Right cardiac atrium (tissue), 5 donors: ENCODE results near the gene GPC4. TPM values are rescaled to one million over a fixed set of nuclear protein-coding genes. Genes with fewer than 3 reads are reported as not detected.
A peak's percentile ranks its signal among the peaks of the same experiment; 100 is the strongest.

Source experiments
- ATAC-seq, 2 donors: fragments of 200-7000 bp; cut with Tn5 transposase; one replicate each; pipeline versions ENCODE4 v1.8.0 to v1.9.1; 2020; ENCODE audit warnings: moderate library complexity in 2 of 2, mild to moderate bottlenecking in 1 of 2
- DNase-seq, 3 donors: peaks; one replicate each; pipeline ENCODE4 v3.0.0-alpha.2; 2020
- H3K27ac ChIP-seq: one replicate; pipeline ENCODE4 v1.5.1; 2013; ENCODE audit warnings: mild to moderate bottlenecking, low read length, control low read depth, moderate library complexity
- H3K27me3 ChIP-seq: one replicate; pipeline ENCODE4 v1.6.1; 2013; ENCODE audit not compliant: control insufficient read depth, insufficient read depth
- H3K4me1 ChIP-seq: one replicate; pipeline ENCODE4 v1.6.1; 2013; ENCODE audit warnings: low read length; ENCODE audit not compliant: control insufficient read depth, insufficient read depth
- H3K4me3 ChIP-seq: one replicate; pipeline ENCODE4 v1.5.1; 2013; ENCODE audit warnings: low read length, control low read depth
- H3K9me3 ChIP-seq: one replicate; pipeline ENCODE4 v1.6.1; 2013; ENCODE audit warnings: low read length; ENCODE audit not compliant: control insufficient read depth
- WGBS: extraction: QIAGEN DNeasy Blood & Tissue Kit; methylation state at CpG from one replicate; pipeline ENCODE4 v1.1.7; 2013; 5-methylcytosine and 5-hydroxymethylcytosine counted together
- intact Hi-C, 4 donors: fragments of 100-400 bp; cut with DNase I; formaldehyde crosslinking; loops; one replicate each; pipeline versions ENCODE4 v1.11.0 to v1.14.0; 2022 to 2023
- polyA plus RNA-seq: library from polyadenylated mRNA; stranded (reverse); fragments of 200-250 nt; gene quantifications from one replicate; pipeline ENCODE4 v1.2.3, GENCODE V29; 2013
- total RNA-seq, 4 donors: library from RNA; stranded (reverse); fragmentation: NEBNext Ultra II Directional; extraction: Animal tissue kit (Norgen Biotek cat#: 25700); gene quantifications; one replicate each; pipeline ENCODE4 v1.2.1, GENCODE V29; 2021
- donor health status: healthy with polysubstance abuse.
- donor health status: DM: no; HTN: yes; CAD: no.
- donor health status: DM: no; HTN: no; CAD: no.
- donor health status: DM: no; HTN: yes; CAD: no; lungs with severe emphysema.
- donor health status: DM: yes; HTN: yes; CAD: no.

Gene GPC4
- total and polyA plus RNA-seq, 5 donors, result 4.9 to 9.3 (median 7.1) TPM

DNA sequence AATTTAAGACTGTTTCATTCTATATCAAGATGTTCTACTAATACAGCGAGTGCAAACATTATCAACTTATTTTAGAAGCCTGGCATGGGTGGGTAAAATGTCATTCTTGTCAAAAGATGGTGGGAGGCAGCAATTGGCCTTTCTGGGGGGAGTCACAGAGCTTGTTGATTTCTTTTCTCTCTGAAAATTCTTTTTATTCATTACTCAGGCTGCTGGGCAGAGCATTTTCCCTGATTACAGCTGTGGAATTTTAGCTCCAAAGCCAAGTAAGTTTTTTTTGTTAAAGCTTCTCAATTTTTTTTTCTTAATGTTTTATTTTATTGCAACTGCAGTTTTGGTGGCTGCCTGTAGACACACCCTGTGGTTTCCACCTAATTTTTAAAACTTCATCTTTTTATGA lies 50.4 kb downstream of the GPC4 start:
- no peaks in the 10 kb centered on the region for H3K27me3 ChIP-seq
- no peak overlapping the region for H3K4me3 ChIP-seq
- no peak overlapping the region for H3K27ac ChIP-seq
- DNase-seq (no peak), ATAC-seq (no peak)
- H3K4me1 ChIP-seq, result no peaks in the 10 kb centered on the region
- no peaks in the 10 kb centered on the region for H3K9me3 ChIP-seq
- 60% methylated on average over 1 of the region's 1 CpG for WGBS
- intact Hi-C loops, result no loop called here

- ATAC-seq (no peak), DNase-seq (no peak)
- Histone ChIP-seq H3K4me1 (no peaks in the 10 kb centered on the region), H3K4me3 (no peak overlapping the region), H3K27ac (no peak overlapping the region), H3K27me3 (no peaks in the 10 kb centered on the region), H3K9me3 (no peaks in the 10 kb centered on the region)
- intact Hi-C loops, result no loop called here
- whole genome bisulfite sequencing, result 44% methylated on average over 1 of the region's 1 CpG
These were observed 51.1 kb downstream of the GPC4 start for GRCh38 chrX:133364196-133364595.

DNA sequence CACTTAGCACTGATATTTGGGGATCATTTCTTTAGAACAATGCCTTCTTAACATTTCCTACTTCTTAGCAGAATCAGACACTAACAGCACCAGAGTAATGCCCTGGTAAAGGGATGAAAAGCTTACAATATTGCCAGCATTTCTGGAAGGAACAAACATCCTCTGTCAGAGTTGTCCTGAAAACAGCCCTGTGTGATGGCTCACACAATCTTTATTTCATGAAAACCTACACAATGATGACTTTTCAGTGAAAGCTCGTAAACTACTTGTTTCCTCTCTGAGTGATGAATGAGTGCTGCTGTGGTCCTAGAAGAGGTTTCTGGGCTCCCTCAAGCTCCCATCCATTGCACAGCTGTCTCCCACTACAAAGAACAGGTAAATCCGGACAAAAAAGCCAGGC lies 52.8 kb downstream of the GPC4 start:
- intact Hi-C loops, result no loop called here
- DNase-seq (no peak), ATAC-seq (no peak)
- Histone ChIP-seq H3K27me3 (no peaks in the 10 kb centered on the region), H3K9me3 (no peaks in the 10 kb centered on the region), H3K27ac (no peak overlapping the region), H3K4me1 (no peaks in the 10 kb centered on the region), H3K4me3 (no peak overlapping the region)
- WGBS, result 73% methylated on average over 2 of the region's 2 CpGs

GRCh38 chrX:133359466-133359865 lies 55.8 kb downstream of the GPC4 start:
- 85% methylated on average over 2 of the region's 2 CpGs for WGBS
- Histone ChIP-seq H3K27ac (no peak overlapping the region), H3K4me1 (no peaks in the 10 kb centered on the region), H3K27me3 (no peaks in the 10 kb centered on the region), H3K4me3 (no peak overlapping the region), H3K9me3 (no peaks in the 10 kb centered on the region)
- intact Hi-C loops, result no loop called here
- ATAC-seq (no peak), DNase-seq (no peak)

- H3K4me3 ChIP-seq, result no peak overlapping the region
- no peak overlapping the region for H3K27ac ChIP-seq
- H3K4me1 ChIP-seq, result no peaks in the 10 kb centered on the region
- DNase-seq (no peak), ATAC-seq (no peak)
- 100% methylated on average over 2 of the region's 2 CpGs for WGBS
- H3K27me3 ChIP-seq, result no peaks in the 10 kb centered on the region
- intact Hi-C loops, result no loop called here
- H3K9me3 ChIP-seq, result no peaks in the 10 kb centered on the region
These were observed 62.1 kb downstream of the GPC4 start for GRCh38 chrX:133353233-133353632.

- DNase-seq (peak; percentile 59 to 77 (median 63)), ATAC-seq (no peak)
- Histone ChIP-seq H3K27me3 (no peaks in the 10 kb centered on the region), H3K9me3 (no peaks in the 10 kb centered on the region), H3K4me3 (no peak overlapping the region), H3K27ac (no peak overlapping the region), H3K4me1 (no peaks in the 10 kb centered on the region)
- intact Hi-C loops, result no loop called here
- 8% methylated on average over 1 of the region's 1 CpG for WGBS
These were observed 64.5 kb downstream of the GPC4 start for GRCh38 chrX:133350751-133351150.

- ATAC-seq (no peak), DNase-seq (no peak)
- no peak overlapping the region for H3K27ac ChIP-seq
- no peaks in the 10 kb centered on the region for H3K27me3 ChIP-seq
- WGBS, result 76% methylated on average over 3 of the region's 3 CpGs
- no peak overlapping the region for H3K4me3 ChIP-seq
- intact Hi-C loops, result loop anchor here in 1 of 4 donors (10.0 kb wide), 1 partner anchor 199 kb away; no protein-coding TSS in a partner anchor
- H3K9me3 ChIP-seq, result no peaks in the 10 kb centered on the region
- H3K4me1 ChIP-seq, result no peaks in the 10 kb centered on the region
These were observed 69.3 kb downstream of the GPC4 start for GRCh38 chrX:133346026-133346425.

GRCh38 chrX:133339566-133339965 lies 75.7 kb downstream of the GPC4 start:
- Histone ChIP-seq H3K27ac (no peak overlapping the region), H3K9me3 (no peaks in the 10 kb centered on the region), H3K4me3 (no peak overlapping the region), H3K27me3 (no peaks in the 10 kb centered on the region), H3K4me1 (no peaks in the 10 kb centered on the region)
- WGBS, result 51% methylated on average over 2 of the region's 2 CpGs
- no peak for DNase-seq
- no peak for ATAC-seq
- intact Hi-C loops, result loop anchor here in 3 of 4 donors (5.0 to 10.0 kb wide), 3 partner anchors 315 to 333 kb away; no protein-coding TSS in a partner anchor

DNA sequence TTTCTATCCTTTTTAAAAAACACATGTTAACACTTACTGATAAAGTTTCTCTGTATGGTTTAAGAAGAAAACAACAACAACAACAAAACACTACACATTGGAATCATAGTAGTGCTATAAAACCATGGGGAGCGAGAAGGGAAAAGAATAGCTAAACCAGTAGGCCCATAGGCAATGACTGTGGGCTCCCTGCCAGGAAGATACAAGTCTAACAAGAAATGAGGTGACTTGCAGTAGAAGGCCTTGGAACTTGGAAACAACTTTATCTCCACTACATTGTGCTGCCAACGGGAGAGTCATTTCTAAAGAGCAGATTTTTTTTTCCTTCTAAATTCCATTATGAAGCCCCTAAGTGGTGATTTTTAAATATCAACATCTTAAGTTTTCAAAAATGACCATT lies 78.0 kb downstream of the GPC4 start:
- H3K9me3 ChIP-seq, result no peaks in the 10 kb centered on the region
- WGBS, result 43% methylated on average over 2 of the region's 2 CpGs
- peak in 2 of 3 donors; percentile 29 to 62 for DNase-seq
- H3K4me3 ChIP-seq, result no peak overlapping the region
- ATAC-seq, result no peak
- H3K27me3 ChIP-seq, result no peaks in the 10 kb centered on the region
- H3K4me1 ChIP-seq, result no peaks in the 10 kb centered on the region
- no peak overlapping the region for H3K27ac ChIP-seq
- intact Hi-C loops, result loop anchor here in 3 of 4 donors (5.0 to 10.0 kb wide), 3 partner anchors 318 to 335 kb away; no protein-coding TSS in a partner anchor

DNA sequence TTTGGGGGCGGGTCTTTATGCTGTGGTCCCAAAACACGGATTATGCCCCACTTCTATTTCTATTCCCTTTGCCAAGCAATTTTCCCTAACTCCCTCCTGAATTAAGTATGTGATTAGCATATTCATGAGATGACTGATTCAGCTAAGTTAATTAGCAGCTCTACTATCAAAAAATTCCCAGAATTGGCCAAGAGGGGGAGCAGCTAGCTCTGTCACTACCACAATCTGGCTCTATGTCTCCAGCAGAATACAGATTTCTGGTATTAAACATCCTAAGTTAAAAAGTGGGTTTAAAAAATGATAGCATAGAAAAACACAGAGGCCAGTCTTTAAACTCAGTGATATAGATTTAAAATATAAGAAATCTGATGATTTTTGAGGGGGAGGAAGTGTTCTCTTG lies 80.3 kb downstream of the GPC4 start:
- ATAC-seq, result no peak
- H3K9me3 ChIP-seq, result no peaks in the 10 kb centered on the region
- H3K27ac ChIP-seq, result no peak overlapping the region
- no peak for DNase-seq
- no peaks in the 10 kb centered on the region for H3K27me3 ChIP-seq
- H3K4me1 ChIP-seq, result no peaks in the 10 kb centered on the region
- no peak overlapping the region for H3K4me3 ChIP-seq
- 61% methylated on average over 2 of the region's 2 CpGs for WGBS
- intact Hi-C loops, result loop anchor here in 3 of 4 donors (5.0 to 10.0 kb wide), 3 partner anchors 320 to 337 kb away; no protein-coding TSS in a partner anchor

DNA sequence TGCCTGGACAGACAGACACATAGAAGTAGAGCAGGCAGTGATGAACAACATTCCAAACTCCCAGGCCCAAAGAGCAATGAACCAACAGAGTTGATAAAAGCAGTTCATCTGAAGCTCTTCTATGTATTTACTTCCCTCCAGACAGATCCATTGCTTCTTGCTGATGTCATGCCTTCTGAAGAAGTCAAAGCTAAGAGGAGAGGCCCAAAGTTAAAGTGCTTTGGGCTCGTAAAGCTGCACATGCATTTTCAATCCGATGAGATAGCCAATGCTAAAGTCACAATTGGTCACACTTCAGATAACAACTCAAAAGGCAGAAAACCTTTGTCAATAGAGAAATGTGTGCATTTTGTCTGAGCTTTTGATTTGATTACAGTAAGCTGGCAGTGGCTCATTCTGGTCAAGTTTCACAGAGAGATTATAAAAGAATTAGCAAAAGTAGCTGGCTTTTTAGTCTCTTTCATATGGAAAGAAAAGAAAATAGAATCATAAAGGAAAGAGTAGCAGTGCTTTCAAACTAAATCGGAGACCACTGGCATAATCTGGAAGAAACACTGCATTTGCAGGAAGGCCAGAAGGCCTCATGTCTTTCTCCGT lies 82.0 kb downstream of the GPC4 start:
- H3K27me3 ChIP-seq, result no peaks in the 10 kb centered on the region
- 73% methylated on average over 4 of the region's 4 CpGs for WGBS
- no peak for DNase-seq
- no peaks in the 10 kb centered on the region for H3K9me3 ChIP-seq
- intact Hi-C loops, result loop anchor here in 1 of 4 donors (10.0 kb wide), 1 partner anchor 322 kb away; no protein-coding TSS in a partner anchor
- H3K4me3 ChIP-seq, result no peak overlapping the region
- H3K4me1 ChIP-seq, result no peaks in the 10 kb centered on the region
- no peak overlapping the region for H3K27ac ChIP-seq
- no peak for ATAC-seq
